SK-N-SH (cell line): ENCODE data around the gene IL3. TPM values are rescaled to one million over a fixed set of nuclear protein-coding genes. Genes with fewer than 3 reads are reported as not detected.

Experiments
- CTCF ChIA-PET: fragments of 300-600, 350-600 bp; formaldehyde crosslinking; extraction: SDS; loops from one replicate; lab custom pipeline; 2021; lab: Yijun Ruan, JAX
- POLR2A ChIA-PET: fragments of 350-600 bp; sonication (Branson Sonifier 250); formaldehyde crosslinking; extraction: SDS; loops from one replicate; lab custom pipeline; 2020; ENCODE audit warnings: antibody characterized with exemption, inconsistent platforms; lab: Yijun Ruan, JAX
- DNase-seq: peaks from one replicate; pipeline ENCODE4 v3.0.0; 2012
- H2AFZ ChIP-seq: fragments of 200-600 bp; sonication (generic); 2 replicates; pipeline ENCODE4 v1.8.1; 2016; ENCODE audit warnings: antibody characterized with exemption, mild to moderate bottlenecking, low read depth
- H3F3A ChIP-seq: fragments of 200-600 bp; sonication (generic); replicated peaks from 2 replicates; pipeline ENCODE3; 2016; ENCODE audit warnings: antibody characterized with exemption, mild to moderate bottlenecking; ENCODE audit not compliant: insufficient read depth
- H3K27ac ChIP-seq, 2 experiments: fragments of 200-500 bp in 1 of 2; fragments of 200-600 bp in 1 of 2; sonication (Bioruptor generic) in 1 of 2; sonication (generic), shearing (Covaris generic) in 1 of 2; 2 replicates each; pipeline versions ENCODE4 v1.5.1 to v1.6.1; 2014 to 2016; ENCODE audit warnings: low read depth in 2 of 2, inconsistent platforms in 1 of 2, low read length in 1 of 2, mild to moderate bottlenecking in 1 of 2, mixed read lengths in 1 of 2
- H3K27me3 ChIP-seq: fragments of 200-600 bp; sonication (generic), shearing (Covaris generic); 2 replicates; pipeline ENCODE4 v1.6.1; 2016; ENCODE audit warnings: mixed run types; ENCODE audit not compliant: insufficient read depth
- H3K36me3 ChIP-seq, 2 experiments: fragments of 200-500 bp in 1 of 2; fragments of 200-600 bp in 1 of 2; sonication (Bioruptor generic) in 1 of 2; sonication (generic) in 1 of 2; replicated peaks in 1 of 2; 2 replicates each; pipeline versions ENCODE3 to v1.5.1; 2014 to 2016; ENCODE audit warnings: low read length in 1 of 2, mild to moderate bottlenecking in 1 of 2; ENCODE audit not compliant: insufficient read depth in 2 of 2, control insufficient read depth in 1 of 2
- H3K4me1 ChIP-seq, 2 experiments: fragments of 200-500 bp in 1 of 2; fragments of 200-600 bp in 1 of 2; sonication (Bioruptor generic) in 1 of 2; sonication (generic), shearing (Covaris generic) in 1 of 2; 2 replicates each; pipeline versions ENCODE4 v1.5.1 to v1.6.1; 2014 to 2016; ENCODE audit warnings: low read depth in 1 of 2, low read length in 1 of 2, mixed run types in 1 of 2; ENCODE audit not compliant: insufficient read depth in 2 of 2, control insufficient read depth in 1 of 2
- H3K4me2 ChIP-seq: fragments of 200-600 bp; sonication (generic), shearing (Covaris generic); 2 replicates; pipeline ENCODE4 v1.6.1; 2017; ENCODE audit warnings: mixed run types
- H3K4me3 ChIP-seq, 2 experiments: fragments of 200-500 bp in 1 of 2; fragments of 200-600 bp in 1 of 2; sonication (Bioruptor generic) in 1 of 2; sonication (generic), shearing (Covaris generic) in 1 of 2; 2 replicates each; pipeline versions ENCODE4 v1.5.1 to v1.8.1; 2014 to 2016; ENCODE audit warnings: low read depth in 2 of 2, inconsistent platforms in 1 of 2, low read length in 1 of 2, mild to moderate bottlenecking in 1 of 2, mixed read lengths in 1 of 2, moderate library complexity in 1 of 2
- H3K79me2 ChIP-seq: fragments of 200-600 bp; sonication (generic); 2 replicates; pipeline ENCODE4 v1.8.1; 2017; ENCODE audit warnings: mild to moderate bottlenecking; ENCODE audit not compliant: insufficient read depth
- H3K9ac ChIP-seq: fragments of 200-600 bp; sonication (generic); 2 replicates; pipeline ENCODE4 v1.6.1; 2017; ENCODE audit warnings: mixed run types
- H3K9me2 ChIP-seq: fragments of 200-600 bp; sonication (generic); 2 replicates; pipeline ENCODE4 v1.6.1; 2017; ENCODE audit warnings: mixed run types
- H3K9me3 ChIP-seq: fragments of 200-600 bp; sonication (generic); 2 replicates; pipeline ENCODE4 v1.6.1; 2017; ENCODE audit warnings: mixed run types, mild to moderate bottlenecking, moderate library complexity
- H4K20me1 ChIP-seq: fragments of 200-600 bp; sonication (generic); 2 replicates; pipeline ENCODE4 v1.6.1; 2017; ENCODE audit warnings: mild to moderate bottlenecking, mixed run types; ENCODE audit not compliant: insufficient read depth
- CTCF ChIP-seq: fragments of 200-600 bp; sonication (generic); IDR thresholded peaks from 2 replicates; pipeline ENCODE4 v1.6.1; 2017; ENCODE audit warnings: antibody characterized with exemption, mild to moderate bottlenecking, moderate library complexity
- ELF1 ChIP-seq: IDR thresholded peaks from 2 replicates; pipeline ENCODE4 v1.4.0; 2012
- FOXJ3 ChIP-seq: sonication (generic); formaldehyde crosslinking; IDR thresholded peaks from 2 replicates; pipeline ENCODE4 v1.5.1; 2020; ENCODE audit warnings: mild to moderate bottlenecking, missing genetic modification reagents
- FOXM1 ChIP-seq: IDR thresholded peaks from 2 replicates; pipeline ENCODE4 v1.4.0; 2012; ENCODE audit warnings: low read depth, mild to moderate bottlenecking
- GABPA ChIP-seq: IDR thresholded peaks from 2 replicates; pipeline ENCODE4 v1.4.0; 2012; ENCODE audit warnings: low read depth, mild to moderate bottlenecking
- GATA2 ChIP-seq: sonication (generic); formaldehyde crosslinking; IDR thresholded peaks from 2 replicates; pipeline ENCODE4 v1.5.0; 2020; ENCODE audit warnings: mild to moderate bottlenecking, missing genetic modification reagents
- IRF3 ChIP-seq: fragments of 150-350 bp; IDR thresholded peaks from 2 replicates; pipeline ENCODE4 v1.6.1; 2016; ENCODE audit warnings: mild to moderate bottlenecking, low read depth, low read length
- MAX ChIP-seq: IDR thresholded peaks from 2 replicates; pipeline ENCODE4 v1.4.0; 2012; ENCODE audit warnings: low read depth
- MEF2A ChIP-seq: IDR thresholded peaks from 2 replicates; pipeline ENCODE4 v1.4.0; 2012; ENCODE audit warnings: low read depth, borderline replicate concordance
- MXI1 ChIP-seq: IDR thresholded peaks from 2 replicates; pipeline ENCODE4 v1.6.1; 2012; ENCODE audit warnings: mild to moderate bottlenecking, low read depth, low read length, improper control_type of control experiment
- PBX3 ChIP-seq: IDR thresholded peaks from 2 replicates; pipeline ENCODE4; 2012
- RAD21 ChIP-seq: IDR thresholded peaks from 2 replicates; pipeline ENCODE4 v1.6.1; 2012; ENCODE audit warnings: mild to moderate bottlenecking, low read length
- RCOR1 ChIP-seq: fragments of 150-350 bp; IDR thresholded peaks from 2 replicates; pipeline ENCODE4 v1.6.1; 2017; ENCODE audit warnings: antibody characterized with exemption, low read length
- REST ChIP-seq: IDR thresholded peaks from 2 replicates; pipeline ENCODE4 v1.6.1; 2012; ENCODE audit warnings: mild to moderate bottlenecking, low read depth, low read length, moderate library complexity
- RFX5 ChIP-seq: IDR thresholded peaks from 2 replicates; pipeline ENCODE4 v1.6.1; 2012; ENCODE audit warnings: mild to moderate bottlenecking, improper control_type of control experiment, low read length
- SIN3A ChIP-seq: IDR thresholded peaks from 2 replicates; pipeline ENCODE4 v1.6.1; 2012; ENCODE audit warnings: low read depth, mild to moderate bottlenecking, low read length, moderate library complexity, borderline replicate concordance
- SMC3 ChIP-seq: IDR thresholded peaks from 2 replicates; pipeline ENCODE4 v1.6.1; 2012; ENCODE audit warnings: low read depth, low read length, improper control_type of control experiment
- TAF1 ChIP-seq: IDR thresholded peaks from 2 replicates; pipeline ENCODE4 v1.6.1; 2012; ENCODE audit warnings: low read depth, mild to moderate bottlenecking, low read length, moderate library complexity, borderline replicate concordance
- USF2 ChIP-seq: fragments of 150-350 bp; IDR thresholded peaks from 2 replicates; pipeline ENCODE4 v1.6.1; 2017; ENCODE audit warnings: antibody characterized with exemption, low read length, low read depth, borderline replicate concordance
- polyA plus RNA-seq, 3 experiments: library from polyadenylated mRNA; depleted of rRNA; stranded (reverse); fragments of >200 nt; gene quantifications; 2 replicates each; pipeline ENCODE4 v1.2.3, GENCODE V29; 2012

The IL3 gene
- polyA plus RNA-seq, 1 of the 3 experiments (the other 2 are of a cell fraction): not detected

- Histone ChIP-seq H3K27me3 (no peaks in the 10 kb centered on the region), H3K79me2 (no peaks in the 10 kb centered on the region), H4K20me1 (no peaks in the 10 kb centered on the region), H2AFZ (no peak overlapping the region)
- no peak for DNase-seq
- CTCF ChIA-PET: no interaction called here
- TF ChIP-seq GABPA: no peak
- TF ChIP-seq FOXM1: no peak
- no peak for TF ChIP-seq RFX5
- no peak for TF ChIP-seq SIN3A
- TF ChIP-seq ELF1: no peak
- TF ChIP-seq RAD21: no peak
- TF ChIP-seq MXI1: no peak
- TF ChIP-seq USF2: no peak
- TF ChIP-seq RCOR1: no peak
- no peak for TF ChIP-seq TAF1
- no peak for TF ChIP-seq IRF3
- TF ChIP-seq CTCF: no peak
- no peak for TF ChIP-seq GATA2 (CRISPR knock-in tag)
- TF ChIP-seq MEF2A: no peak
- TF ChIP-seq REST: no peak
- no peak for TF ChIP-seq MAX
- no peak for TF ChIP-seq PBX3
- TF ChIP-seq FOXJ3 (CRISPR knock-in tag): no peak
- TF ChIP-seq SMC3: no peak
- TF ChIP-seq, all 33 proteins: peak for 0
- Histone ChIP-seq H3F3A (no peaks in the 10 kb centered on the region), H3K4me3 (no peak overlapping the region), H3K4me2 (no peak overlapping the region), H3K9me3 (no peaks in the 10 kb centered on the region), H3K9ac (no peak overlapping the region), H3K4me1 (no peaks in the 10 kb centered on the region), H3K9me2 (no peaks in the 10 kb centered on the region), H3K36me3 (no peaks in the 10 kb centered on the region), H3K27ac (no peak overlapping the region)
- POLR2A ChIA-PET: no interaction called here
These were observed 28.3 kb upstream of the IL3 start for GRCh38 chr5:132032196-132032595.
